Colon (tissue), 2 donors: ENCODE data around the gene PDGFA.

Experiments
- FAIRE-seq: peaks from 2 replicates; lab custom pipeline; 2012; peaks lifted over from hg19 to GRCh38; lab: Jason Lieb, UNC
- donor health status: control.
- donor health status: control.

PDGFA gene

DNA sequence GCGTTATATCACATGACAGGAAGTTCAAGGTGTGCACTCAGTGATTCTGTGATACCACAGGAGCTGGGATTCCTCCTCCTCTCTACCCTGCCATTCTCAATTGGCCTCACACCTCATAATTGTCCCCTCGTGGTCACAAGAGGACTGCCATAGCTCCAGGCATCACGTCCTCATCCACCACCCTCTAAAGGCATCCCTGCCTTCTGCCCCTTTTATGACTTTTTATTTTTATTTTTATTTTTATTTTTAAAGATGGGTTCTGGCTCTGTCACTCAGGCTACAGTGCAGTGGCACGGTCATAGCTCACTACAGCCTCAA, 47.0 kb downstream of the PDGFA start:
- no peak for FAIRE-seq

DNA sequence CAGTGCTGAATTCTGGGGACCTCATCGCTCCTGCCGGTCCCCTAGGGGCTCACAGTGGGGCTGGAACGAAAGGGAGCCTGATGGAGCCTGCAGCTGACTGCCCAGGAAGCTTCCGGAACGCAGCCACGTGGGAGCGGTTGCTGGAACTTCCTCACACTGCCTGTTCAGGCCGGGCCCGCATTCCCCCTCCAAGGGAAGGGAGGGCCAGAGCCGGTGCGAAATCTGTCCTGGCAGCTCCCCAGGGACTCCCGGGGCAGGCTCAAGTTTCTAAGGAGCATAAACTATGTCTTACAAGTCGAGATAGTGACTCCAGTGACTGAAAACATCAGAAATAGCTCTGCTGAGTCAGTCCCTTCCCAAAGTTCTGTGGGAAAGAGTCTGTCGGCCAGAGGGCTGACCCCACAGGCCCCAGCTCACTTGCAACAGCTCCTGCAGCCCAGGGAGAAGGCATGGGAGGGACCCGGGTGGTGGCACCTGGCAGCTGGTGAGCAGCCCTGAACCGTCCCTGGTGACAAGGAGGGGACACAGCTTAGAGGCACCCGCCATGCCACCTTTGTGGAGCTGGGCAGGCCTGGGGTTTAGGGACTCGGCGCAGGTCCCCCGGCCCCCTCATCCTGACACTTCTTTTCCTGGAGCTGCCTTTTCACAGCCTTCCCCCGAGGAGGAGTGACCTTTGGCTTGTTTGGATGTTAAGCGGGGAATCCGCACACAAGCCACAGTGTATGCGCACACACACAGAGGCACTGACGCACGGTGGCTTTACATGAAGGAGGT, 47.6 kb downstream of the PDGFA start:
- FAIRE-seq: no peak

DNA sequence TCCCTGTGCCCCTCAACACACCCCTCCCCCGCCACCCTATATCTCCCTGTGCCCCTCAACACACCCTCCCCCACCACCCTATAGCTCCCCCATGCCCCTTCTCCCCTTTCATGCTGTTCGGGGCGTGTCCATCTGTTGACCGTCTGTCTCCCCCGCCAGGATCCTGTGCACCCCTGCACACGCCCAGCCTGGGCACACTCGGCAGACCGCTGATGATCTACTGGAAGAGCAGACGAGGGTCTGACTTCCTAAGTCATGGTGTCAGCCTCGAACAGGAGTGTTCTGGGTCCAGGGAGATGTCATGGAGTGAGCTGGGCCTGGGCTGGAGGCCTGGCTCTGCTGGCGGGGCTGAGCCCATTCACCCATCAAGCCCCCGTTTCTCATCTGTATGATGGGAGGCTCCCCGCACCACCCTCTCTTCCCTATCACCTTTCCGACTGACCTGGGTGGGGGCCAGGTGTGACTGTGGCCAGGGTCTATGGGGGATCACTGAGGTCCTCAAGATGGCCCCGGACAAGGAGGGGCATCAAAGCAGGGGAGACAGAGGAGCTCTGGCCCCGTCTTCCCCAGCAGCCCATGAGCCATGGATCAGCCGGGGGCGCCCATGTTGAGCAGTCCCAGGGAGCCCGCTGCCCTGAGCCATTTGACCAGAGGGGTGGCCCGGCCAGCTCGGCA, 48.3 kb downstream of the PDGFA start:
- no peak for FAIRE-seq

DNA sequence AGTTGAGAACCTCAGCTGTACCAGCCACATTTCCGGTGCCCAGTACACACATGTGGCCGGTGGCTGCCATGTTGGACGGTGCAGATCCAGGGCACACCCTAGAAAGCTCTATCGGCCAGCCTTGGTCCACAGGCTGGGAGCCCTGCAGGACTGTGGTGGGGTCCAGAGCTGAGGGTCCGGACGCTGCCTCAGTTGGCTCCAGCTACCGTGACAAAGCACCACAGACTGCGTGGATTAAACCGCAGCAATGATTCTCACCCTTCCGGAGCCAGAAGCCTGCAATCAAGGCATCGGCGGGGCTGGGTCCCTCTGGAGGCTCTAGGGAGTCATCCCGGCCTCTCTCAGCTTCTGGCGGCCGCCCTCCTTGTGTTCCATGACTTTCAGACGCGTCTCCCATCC, 50.1 kb downstream of the PDGFA start:
- FAIRE-seq: no peak

DNA sequence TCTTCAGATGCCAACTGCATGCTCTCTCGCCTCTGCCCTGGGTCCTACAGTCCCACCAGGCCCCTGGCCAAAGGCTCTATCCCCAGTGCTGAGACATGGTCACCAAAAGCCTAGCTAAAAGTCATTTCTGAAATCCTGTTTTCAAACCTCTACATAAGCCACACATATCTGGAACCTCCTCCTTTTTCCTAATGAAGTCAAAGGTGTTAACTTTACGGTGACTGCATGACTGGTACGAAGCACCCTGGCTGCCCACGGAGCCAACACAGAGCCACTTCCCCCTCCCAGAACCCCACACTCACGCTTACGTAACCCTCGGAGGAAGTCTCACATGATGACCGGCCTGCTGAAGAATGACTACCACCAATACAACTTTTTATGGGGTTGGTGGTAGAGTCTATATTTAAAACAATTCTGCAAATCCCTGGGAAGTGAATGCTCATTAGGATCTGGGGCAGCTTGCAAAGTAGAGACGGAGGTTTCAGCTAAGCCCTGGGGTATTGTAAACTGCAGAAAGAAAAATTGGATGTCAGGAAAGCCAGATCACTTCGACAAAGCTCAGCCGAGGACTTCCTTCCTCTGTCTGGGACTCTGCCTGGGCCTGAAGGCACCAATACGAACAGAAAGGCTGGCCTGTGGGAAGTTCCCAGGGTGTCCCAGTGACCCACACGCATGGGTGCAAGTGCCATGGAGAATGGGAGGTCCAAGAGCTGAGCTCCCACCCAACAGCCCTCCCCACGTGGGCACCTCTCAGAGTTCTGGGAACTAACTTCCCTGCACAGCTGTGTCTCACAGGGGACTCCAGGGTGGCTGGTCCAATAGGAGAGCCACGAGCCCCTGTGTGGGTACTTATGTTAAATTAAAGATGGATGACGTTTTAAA, 50.7 kb downstream of the PDGFA start:
- no peak for FAIRE-seq

DNA sequence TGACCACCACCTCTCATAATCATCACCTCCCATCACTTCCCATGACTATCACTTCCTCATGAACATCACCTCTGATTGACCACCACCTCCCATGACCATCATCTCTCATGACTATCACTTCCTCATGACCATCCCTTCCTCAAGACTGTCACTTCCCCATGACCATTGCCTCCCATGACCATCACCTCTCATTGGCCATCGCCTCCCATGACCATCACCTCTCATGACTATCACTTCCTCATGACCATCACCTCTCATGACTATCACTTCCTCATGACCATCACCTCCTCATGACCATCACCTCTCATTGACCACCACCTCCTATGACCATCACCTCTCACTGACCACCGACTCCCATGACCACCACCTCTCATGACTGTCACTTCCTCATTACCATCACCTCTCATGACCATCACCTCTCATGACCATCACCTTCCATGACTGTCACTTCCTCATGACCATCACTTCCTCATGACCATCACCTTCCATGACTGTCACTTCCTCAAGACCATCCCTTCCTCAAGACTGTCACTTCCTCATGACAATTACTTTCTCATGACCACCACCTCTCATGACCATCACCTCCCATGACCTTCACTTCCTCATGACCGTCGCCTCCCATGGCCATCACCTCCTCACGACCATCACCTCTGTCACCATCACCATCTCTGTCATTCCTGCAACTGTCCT, 51.6 kb downstream of the PDGFA start:
- no peak for FAIRE-seq

DNA sequence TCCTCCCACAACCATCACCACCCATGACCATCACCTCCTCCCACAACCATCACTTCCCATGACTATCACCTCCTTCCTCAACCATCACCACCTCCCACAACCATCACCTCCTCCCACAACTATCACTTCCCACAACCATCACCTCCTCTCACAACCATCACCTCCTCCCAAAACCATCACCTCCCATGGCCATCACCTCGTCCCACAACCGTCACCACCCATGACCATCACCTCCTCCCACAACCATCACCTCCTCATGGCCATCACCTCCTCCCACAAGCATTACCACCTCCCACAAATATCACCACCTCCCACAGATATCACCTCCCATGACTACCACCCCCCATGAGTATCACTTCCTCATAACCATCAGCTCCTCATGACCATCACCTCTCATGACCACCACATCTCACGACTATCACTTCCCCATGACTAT, 52.2 kb downstream of the PDGFA start:
- no peak for FAIRE-seq

DNA sequence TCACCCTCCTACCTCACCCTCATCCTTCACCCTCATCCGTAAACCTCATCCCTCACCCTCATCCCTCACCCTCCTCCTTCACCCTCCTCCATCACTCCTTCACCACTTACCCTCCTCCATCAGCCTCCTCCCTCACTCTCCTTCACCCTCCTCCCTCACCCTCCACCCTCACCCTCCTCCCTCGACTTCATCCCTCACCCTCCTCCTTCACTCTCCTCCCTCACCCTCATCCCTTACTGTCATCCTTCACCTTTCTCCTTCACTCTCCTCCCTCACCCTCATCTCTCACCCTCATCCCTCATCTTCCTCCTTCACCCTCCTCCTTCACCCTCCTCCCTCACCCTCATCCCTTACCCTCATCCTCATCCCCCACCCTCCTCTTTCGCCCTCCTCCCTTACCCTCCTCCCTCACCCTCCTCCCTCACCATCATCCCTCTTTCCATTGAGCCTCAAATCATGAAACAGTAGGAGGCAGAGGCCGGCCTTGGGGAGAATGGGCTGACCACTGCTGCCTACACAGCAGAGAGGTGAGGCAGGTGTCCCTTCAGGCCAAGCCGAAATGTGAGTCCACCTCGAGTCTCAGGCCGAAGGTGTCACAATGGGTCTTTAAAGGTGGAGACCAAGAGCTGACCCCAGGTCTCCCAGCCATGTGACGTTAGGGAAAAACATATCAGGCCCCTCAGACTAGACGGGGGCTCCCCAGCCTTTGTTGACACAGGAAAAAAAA, 53.0 kb downstream of the PDGFA start:
- no peak for FAIRE-seq

DNA sequence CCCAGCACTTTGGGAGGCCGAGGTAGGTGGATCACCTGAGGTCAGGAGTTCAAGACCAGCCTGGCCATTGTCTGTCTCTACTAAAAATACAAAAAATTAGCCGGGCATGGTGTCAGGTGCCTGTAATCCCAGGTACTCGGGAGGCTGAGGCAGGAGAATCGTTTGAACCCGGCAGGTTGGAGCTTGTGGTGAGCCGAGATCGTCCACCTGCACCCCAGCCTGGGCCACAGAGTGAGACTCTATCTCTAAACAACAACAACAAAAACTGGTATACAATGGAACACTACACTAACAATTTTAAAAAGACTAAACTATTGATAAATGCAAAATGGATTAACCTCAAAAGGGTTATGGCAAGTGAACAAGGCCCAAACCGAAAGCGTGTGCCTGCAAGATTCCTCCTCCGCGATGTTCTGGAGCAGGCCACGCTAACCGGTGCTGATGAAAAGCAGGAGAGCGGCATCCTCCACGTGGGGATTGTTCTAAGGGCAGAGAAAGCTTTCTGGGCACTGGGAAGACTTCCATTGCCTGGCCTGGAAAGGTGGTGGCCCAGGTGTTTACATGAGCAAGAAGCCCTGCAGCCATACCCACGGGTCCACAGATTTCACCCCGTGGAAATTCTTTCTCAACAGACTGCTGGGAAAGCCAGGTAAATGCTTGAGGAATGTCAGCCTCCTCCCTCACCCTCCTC, 53.8 kb downstream of the PDGFA start:
- no peak for FAIRE-seq

DNA sequence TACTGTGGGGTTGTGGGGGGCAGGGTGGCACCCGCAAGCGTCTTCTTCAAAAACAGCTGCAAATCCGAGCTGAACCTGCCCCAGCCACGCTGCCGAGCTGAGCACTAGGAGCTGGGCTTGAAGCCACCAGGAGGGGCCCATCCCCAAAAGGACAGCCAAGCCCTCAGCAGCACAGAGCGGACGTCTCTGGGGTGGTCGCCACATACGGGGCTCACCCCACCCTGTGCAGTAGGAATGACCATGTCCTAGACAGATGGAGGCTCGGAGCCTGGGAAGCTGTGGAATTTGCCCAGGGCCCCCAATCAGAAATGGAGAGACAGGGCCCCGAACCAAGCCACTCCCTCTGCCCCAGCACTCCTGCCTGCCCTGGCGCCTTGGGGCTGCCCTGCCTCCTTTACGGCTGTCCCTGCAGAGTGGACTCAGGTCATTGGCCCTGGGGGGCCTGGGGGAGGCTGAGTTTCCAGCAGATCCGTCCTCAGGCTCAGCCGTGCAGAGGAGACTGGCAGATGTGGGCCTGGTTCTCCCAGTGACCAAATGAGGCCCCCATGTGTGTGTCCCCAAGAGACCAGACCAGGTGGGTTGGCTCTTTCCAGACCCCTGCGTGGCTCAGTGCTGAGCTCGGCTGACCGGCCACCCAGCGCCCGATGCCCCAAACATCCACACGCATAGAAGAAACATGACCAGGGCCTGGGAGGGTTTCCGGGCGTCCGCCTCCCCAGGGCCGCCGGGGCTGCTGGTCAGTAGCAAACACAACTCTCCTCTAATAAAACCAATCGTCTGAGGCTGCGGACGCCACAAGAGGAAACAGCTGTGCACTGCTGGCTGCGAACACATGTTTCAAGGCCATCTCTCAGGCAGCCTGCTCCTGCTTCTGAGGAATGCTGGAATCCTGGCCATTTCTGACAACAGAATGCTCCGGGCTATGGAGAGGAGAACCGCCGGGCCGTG, 54.9 kb downstream of the PDGFA start:
- FAIRE-seq: no peak

DNA sequence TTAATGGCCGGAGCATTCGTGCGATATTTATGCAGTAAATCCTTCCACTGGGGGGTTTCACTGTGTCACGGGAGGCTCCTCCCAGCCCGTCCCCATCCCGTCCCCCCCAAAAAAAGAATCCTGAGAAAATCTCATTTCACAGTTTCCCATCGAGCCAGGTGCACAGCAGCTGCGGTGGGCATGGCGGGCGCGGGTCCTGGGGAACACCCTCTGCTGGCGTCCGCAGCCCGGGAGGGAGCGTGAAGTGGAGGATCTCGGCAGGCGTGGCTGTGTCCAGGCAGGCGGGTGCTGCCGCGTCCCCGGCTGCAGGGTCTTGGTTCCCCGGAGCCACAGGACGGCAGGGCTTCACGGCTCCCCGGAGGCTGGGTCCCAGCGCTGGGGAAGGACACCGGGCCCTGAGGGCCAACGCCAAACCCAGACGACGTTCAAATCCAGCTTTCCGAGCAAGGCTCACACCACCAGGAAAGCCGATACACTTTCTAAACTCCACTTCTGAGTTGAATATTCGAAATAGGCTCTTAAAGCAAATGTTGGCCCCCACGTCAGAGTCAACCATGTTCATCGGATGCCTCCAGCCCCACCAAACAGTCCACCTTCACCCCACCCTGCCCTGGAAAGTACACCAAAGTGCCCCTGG, 55.7 kb downstream of the PDGFA start:
- no peak for FAIRE-seq

DNA sequence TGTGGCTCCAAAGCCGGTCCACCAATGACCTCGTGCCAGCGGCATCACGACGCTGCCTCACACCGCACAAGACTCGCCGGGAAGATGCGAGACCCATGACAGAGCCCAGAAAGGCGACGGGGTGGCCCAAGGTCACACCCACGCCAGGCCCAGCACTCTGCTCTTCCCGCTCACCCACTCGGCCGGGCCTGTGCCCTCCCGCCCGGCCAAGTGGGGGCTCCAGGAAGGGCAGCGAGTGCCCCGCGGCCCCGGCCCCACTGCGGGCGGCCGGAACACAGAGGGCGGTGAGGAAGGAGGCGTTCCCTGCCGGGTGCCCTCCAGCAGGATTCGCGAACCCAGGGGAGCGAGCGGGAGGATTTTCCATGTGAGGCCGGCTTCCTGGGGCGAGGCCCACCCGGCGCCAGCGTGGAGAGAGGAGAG, 56.3 kb downstream of the PDGFA start:
- FAIRE-seq: no peak

DNA sequence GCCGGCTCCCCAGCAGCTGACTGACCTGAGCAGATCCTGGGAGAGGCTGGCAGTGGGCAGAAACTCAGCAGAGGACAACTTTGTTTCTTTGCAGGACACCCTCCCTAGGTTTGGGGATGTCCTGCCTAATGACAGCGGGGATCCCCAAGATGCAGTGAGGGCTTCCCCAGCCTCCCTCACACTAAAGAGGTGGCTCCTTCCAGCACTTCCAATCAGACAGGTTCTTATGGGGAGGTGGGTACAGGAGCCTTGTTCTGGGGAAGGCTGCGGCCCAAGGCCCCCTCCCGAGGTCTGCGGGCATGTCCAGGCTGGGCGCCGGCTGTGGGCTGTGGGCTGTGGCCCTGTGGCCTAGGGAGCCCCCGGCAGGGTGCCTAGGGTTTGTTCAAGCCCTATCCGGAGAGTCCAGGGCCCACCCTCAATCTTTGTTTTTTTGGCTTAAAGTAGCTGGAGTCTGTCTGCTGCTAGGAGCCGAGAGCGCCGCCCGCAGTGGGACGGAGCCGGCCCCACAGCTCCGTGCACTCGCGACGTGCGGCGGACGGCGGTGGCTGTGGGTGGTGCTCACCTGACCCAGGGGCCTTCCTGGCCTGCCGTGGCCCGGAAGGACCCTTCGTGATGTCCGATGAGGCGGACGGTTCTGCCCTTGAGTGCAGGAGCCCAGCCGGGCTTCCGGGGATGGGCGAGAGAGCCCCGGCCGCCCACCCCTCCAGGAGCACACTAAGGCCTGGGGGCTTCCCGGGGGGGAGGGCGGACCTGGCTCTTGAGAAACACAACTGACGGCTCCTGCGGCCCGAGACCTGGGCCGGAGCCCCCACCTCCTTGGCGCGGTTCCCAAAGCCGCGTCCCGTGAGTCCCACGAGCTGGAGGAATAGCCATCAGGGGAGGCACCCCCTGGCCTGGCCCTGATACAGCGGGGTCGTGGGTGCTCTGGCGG, 57.2 kb downstream of the PDGFA start:
- FAIRE-seq: no peak

DNA sequence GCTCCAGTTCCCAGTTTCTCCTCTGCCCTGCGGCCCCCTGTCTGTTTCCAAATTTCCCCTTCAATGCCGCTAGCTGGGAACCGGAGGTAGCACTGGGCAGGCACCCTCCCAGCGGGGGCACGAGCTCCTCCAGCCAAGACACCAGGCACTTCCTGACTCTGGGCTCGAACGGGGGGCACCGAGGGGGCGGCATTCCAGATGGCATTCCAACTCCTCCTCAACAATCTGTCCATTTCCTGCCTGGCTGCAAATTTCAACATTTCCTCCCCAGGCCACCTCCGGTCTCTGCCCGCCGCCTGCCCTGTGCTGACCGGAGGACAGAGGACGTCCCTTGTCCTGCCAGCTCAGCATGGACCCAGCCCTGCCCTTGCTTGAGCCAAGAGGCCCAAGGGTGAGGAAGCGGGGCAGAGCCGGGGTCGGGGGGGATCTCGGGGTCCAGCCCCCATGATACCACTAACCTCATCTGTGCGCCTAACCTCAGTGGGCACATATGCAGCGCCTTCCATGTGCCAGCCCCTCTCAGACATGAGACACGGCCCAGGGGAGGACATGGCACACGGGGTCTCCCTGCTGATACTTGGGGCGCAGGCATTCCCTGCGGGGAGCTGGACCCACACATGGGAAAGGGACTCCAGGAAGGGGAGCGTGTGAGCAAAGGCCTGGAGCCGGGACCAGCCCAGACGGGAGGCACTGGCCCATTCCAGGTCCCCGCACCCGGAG, 58.0 kb downstream of the PDGFA start:
- no peak for FAIRE-seq

DNA sequence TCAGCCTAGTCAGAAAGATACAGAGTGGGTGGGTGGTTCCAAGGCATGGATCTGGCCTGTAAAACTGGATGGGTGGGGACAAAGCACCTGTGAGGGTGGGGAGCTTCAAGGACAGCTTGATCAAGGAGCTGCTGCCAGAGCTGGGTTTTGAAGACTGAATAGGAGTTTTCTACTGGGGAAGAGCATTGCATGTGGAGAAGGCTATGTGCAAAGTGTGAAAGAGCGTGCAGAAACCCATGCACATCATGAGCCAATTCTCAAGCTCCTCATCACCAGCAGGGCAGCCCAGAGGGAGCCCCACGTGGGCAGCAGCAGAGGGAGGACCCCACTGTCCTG, 58.6 kb downstream of the PDGFA start:
- no peak for FAIRE-seq

DNA sequence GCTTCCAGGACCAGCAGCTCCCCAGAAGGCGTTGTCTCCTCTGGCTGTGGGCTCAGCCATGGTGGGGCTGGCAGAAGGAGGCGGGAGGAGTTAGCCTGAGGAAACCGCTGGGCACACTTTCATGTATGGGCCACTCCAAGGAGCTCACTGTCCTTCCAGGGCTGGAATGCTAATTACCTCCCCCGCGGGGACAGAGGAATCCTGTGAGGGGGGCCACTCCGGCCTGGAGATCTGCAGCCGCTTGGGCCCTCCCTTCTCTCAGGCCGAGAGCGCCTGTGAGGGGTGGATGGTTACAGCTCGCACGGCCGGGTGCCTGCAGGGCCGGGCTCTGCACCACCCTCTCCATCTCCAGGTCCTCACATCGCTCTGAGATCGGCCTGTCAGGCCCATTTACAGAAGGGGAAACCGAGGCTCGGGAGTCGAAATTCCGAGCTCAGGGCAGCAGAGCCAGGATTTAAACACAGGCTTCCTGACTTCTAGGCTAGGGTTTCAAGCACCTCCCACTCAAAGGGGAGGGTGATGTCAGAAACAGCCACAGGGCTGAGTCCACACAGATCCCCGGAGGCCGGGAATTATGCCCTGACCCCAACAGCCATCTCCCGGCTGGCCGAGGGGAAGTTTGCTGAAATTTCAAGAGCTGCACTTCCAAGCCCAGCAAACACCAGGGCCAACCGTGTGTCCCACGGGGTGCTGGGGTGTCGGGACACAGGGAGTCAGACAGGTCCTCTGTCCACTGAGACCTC, 59.1 kb downstream of the PDGFA start:
- FAIRE-seq: no peak
